MCF 10A (cell line): ENCODE measurements around the gene DNASE1. TPM values are rescaled to one million over a fixed set of nuclear protein-coding genes. Genes with fewer than 3 reads are reported as not detected.

Experiments used
- BruUV-seq: library from RNA; stranded (reverse); fragments of 400-500 nt; replicated peaks from 2 replicates; lab custom pipeline; 2021; lab: Mats Ljungman, UMichigan
- CTCF ChIA-PET: fragments of 300-600 bp; sonication (Branson Sonifier 250); formaldehyde crosslinking; extraction: SDS; loops from one replicate; lab custom pipeline; 2021; ENCODE audit warnings: antibody characterized with exemption, inconsistent platforms; lab: Yijun Ruan, JAX
- POLR2A ChIA-PET: fragments of 300-600, 350-650 bp; sonication (Branson Sonifier 250); formaldehyde crosslinking; extraction: SDS; loops from one replicate; lab custom pipeline; 2020; ENCODE audit warnings: antibody characterized with exemption, inconsistent platforms; lab: Yijun Ruan, JAX
- DNase-seq: peaks from one replicate; pipeline ENCODE4 v3.0.0-alpha.2; 2018; ENCODE audit not compliant: unreplicated experiment
- H3K27ac Mint-ChIP-seq: one replicate; pipeline ENCODE4 v1.8.0; 2022; ENCODE audit warnings: mild to moderate bottlenecking, low read depth, mixed read lengths; ENCODE audit not compliant: unreplicated experiment
- H3K27me3 Mint-ChIP-seq: one replicate; pipeline ENCODE4 v1.8.0; 2022; ENCODE audit warnings: mixed read lengths; ENCODE audit not compliant: insufficient read depth, unreplicated experiment
- H3K36me3 Mint-ChIP-seq: one replicate; pipeline ENCODE4 v1.8.0; 2022; ENCODE audit warnings: mild to moderate bottlenecking, moderate library complexity, mixed read lengths; ENCODE audit not compliant: insufficient read depth, unreplicated experiment
- H3K4me1 Mint-ChIP-seq: one replicate; pipeline ENCODE4 v1.8.0; 2022; ENCODE audit warnings: mixed read lengths; ENCODE audit not compliant: insufficient read depth, unreplicated experiment
- H3K4me3 Mint-ChIP-seq: one replicate; pipeline ENCODE4 v1.8.0; 2022; ENCODE audit warnings: mild to moderate bottlenecking, moderate library complexity, mixed read lengths; ENCODE audit not compliant: unreplicated experiment
- H3K9me3 Mint-ChIP-seq: one replicate; pipeline ENCODE4 v1.8.0; 2022; ENCODE audit warnings: mixed read lengths; ENCODE audit not compliant: unreplicated experiment
- intact Hi-C: fragments of 100-400 bp; cut with micrococcal nuclease; formaldehyde crosslinking; loops from 2 replicates; pipeline ENCODE4 v1.14.1; 2022
- total RNA-seq: library from RNA; stranded (reverse); gene quantifications from 2 replicates; pipeline ENCODE4 v1.2.3, GENCODE V29; 2022
- TF ChIP-seq, protein P1 (sequence below): fragments of 200-600 bp; IDR thresholded peaks from one replicate; pipeline ENCODE4 v1.8.0; 2022; ENCODE audit warnings: antibody characterized with exemption, mild to moderate bottlenecking; ENCODE audit not compliant: unreplicated experiment

The DNASE1 gene
- total RNA-seq, 1 experiment from 2014 or later, result 11.4 TPM

DNA sequence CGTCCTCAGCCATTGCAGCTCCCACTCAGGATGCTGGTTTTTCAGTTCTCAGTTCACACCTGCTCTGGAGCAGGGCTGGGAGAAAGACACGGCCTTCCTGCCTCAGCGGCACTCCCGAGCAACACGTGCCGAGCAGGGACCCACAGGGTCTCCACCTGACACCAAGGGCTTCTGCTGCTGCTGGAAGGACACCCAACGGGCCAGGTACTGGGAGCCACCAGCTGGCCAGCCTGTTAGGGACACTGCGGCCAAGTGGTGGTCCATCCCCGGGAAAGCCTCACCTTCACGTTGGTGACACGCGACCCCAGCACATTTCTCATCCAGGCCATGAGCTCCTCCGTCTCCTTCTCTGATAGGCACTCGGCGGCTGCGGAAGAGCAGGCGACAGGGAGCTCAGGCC lies 8.1 kb downstream of the DNASE1 start:
- ChIA-PET POLR2A (no interaction called here), CTCF (interaction anchor here (0.6 to 0.9 kb wide), 2 partner anchors 28 kb away, joined by 3 read pairs; no protein-coding TSS in a partner anchor)
- Mint-ChIP-seq H3K4me1 (peaks cover 6% of the 10 kb centered on the region), H3K4me3 (no peak overlapping the region), H3K9me3 (no peaks in the 10 kb centered on the region), H3K36me3 (peaks cover 85% of the 10 kb centered on the region), H3K27ac (no peak overlapping the region), H3K27me3 (no peaks in the 10 kb centered on the region)
- DNase-seq, result no peak
- intact Hi-C loops, result no loop called here
- TF ChIP-seq, protein P1, sequence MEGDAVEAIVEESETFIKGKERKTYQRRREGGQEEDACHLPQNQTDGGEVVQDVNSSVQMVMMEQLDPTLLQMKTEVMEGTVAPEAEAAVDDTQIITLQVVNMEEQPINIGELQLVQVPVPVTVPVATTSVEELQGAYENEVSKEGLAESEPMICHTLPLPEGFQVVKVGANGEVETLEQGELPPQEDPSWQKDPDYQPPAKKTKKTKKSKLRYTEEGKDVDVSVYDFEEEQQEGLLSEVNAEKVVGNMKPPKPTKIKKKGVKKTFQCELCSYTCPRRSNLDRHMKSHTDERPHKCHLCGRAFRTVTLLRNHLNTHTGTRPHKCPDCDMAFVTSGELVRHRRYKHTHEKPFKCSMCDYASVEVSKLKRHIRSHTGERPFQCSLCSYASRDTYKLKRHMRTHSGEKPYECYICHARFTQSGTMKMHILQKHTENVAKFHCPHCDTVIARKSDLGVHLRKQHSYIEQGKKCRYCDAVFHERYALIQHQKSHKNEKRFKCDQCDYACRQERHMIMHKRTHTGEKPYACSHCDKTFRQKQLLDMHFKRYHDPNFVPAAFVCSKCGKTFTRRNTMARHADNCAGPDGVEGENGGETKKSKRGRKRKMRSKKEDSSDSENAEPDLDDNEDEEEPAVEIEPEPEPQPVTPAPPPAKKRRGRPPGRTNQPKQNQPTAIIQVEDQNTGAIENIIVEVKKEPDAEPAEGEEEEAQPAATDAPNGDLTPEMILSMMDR, result no peak
- BruUV-seq, result no TSS peak

DNA sequence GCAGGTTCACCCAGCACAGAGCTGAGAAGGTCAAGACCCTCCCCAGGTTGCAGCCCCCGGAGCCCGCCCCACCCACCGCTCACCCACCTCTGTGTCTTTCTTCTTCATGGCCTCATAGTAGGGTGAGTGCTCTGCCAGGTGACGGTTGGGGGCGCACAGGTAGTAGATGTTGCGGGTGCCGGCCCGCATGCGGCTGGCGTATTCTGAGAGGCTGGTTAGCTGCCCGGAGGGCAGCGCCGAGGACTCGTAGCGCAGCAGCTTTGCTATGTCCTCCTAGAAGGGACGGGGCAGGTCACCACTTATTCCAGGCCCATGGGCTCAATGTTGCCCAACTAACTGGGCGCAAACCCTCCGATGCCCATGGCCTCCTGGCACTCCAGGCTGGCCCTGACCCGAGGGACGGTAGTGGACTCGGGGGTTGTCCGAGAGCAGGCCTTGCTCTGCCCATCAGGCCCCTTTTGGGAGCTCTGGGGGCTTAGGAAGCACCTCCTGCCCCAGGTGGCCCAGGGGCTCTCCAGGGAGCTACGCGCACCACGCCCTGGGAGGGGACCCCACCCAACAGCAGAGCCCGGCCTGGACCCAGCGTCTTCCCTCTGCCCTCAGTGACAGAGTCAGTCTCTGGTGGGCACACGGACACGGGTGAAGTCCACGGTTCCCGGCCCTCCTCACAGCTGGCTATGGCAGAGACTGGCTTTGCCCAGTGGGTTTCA lies 9.9 kb downstream of the DNASE1 start:
- Mint-ChIP-seq H3K36me3 (peaks cover 76% of the 10 kb centered on the region), H3K27me3 (no peaks in the 10 kb centered on the region), H3K9me3 (no peaks in the 10 kb centered on the region), H3K4me1 (peaks cover under 1% of the 10 kb centered on the region), H3K4me3 (no peak overlapping the region), H3K27ac (no peak overlapping the region)
- no TSS peak for BruUV-seq
- ChIA-PET POLR2A (no interaction called here), CTCF (no interaction called here)
- intact Hi-C loops, result no loop called here
- TF ChIP-seq, protein P1, result no peak
- no peak for DNase-seq

DNA sequence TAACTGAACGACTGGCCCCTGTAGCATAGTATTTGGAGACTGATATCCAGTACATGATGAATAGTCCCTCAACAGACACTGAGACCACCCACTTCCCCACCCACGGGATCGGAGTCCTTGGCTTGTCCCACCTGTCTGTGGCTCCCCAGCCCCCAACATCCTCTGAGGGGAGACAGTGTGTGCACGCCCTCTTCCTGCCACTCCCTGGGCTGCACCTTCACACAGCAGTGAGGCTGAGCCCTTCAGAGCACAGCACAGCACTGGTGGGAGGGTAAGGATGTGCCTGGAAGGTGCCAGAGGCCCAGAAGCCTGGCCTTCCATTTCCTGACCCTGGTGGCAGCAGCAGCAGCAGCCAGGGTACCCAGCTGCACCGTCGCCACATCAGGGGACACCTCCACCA lies 11.0 kb downstream of the DNASE1 start:
- Mint-ChIP-seq H3K4me3 (no peak overlapping the region), H3K9me3 (no peaks in the 10 kb centered on the region), H3K4me1 (no peaks in the 10 kb centered on the region), H3K27me3 (no peaks in the 10 kb centered on the region), H3K27ac (no peak overlapping the region), H3K36me3 (peaks cover 70% of the 10 kb centered on the region)
- ChIA-PET POLR2A (no interaction called here), CTCF (no interaction called here)
- BruUV-seq, result no TSS peak
- TF ChIP-seq, protein P1, result no peak
- intact Hi-C loops, result no loop called here
- no peak for DNase-seq

DNA sequence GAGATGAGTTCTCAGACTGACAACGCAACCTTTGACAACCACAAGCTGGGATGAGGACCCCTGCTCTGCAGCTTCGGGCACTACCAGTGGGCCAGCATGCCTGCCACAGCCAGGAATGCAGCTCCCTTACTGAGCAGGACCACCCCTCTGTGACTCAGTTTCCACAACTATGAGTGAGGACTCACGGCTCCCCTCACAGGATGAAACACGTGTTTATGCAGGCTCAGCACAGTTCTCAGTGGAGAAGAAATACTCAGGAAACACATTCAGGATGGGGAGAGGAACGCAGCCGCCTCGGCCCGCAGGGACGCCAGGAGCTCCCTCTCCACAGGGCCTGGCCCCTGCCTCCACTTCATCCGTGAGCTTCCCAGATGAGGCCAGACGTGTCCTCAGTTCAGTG lies 14.1 kb downstream of the DNASE1 start:
- no TSS peak for BruUV-seq
- no peak overlapping the region for H3K4me3 Mint-ChIP-seq
- DNase-seq, result no peak
- ChIA-PET CTCF (interaction anchor here (0.6 kb wide), 1 partner anchor 13 kb away, joined by 4 read pairs; no protein-coding TSS in a partner anchor), POLR2A (interaction anchor here (0.6 kb wide), 1 partner anchor 10 kb away, joined by 3 read pairs; no protein-coding TSS in a partner anchor)
- TF ChIP-seq, protein P1, result no peak
- peaks cover 76% of the 10 kb centered on the region for H3K36me3 Mint-ChIP-seq
- no peaks in the 10 kb centered on the region for H3K9me3 Mint-ChIP-seq
- H3K27ac Mint-ChIP-seq, result no peak overlapping the region
- intact Hi-C loops, result no loop called here
- no peaks in the 10 kb centered on the region for H3K4me1 Mint-ChIP-seq
- H3K27me3 Mint-ChIP-seq, result no peaks in the 10 kb centered on the region
